Calu3 (cell line): ENCODE results near the gene ZWILCH. TPM values are rescaled to one million over a fixed set of nuclear protein-coding genes. Genes with fewer than 3 reads are reported as not detected.

ENCODE experiments used
- BruUV-seq: library from RNA; stranded (reverse); fragments of 400-500 nt; replicated peaks from 2 replicates; lab custom pipeline; 2021; lab: Mats Ljungman, UMichigan
- CTCF ChIA-PET: fragments of 300-600 bp; sonication (Branson Sonifier 250); formaldehyde crosslinking; loops from one replicate; lab custom pipeline; 2022; ENCODE audit warnings: antibody characterized with exemption; lab: Charles Lee
- DNase-seq: peaks from one replicate; pipeline ENCODE4 v3.0.0; 2022
- H3K27ac Mint-ChIP-seq: one replicate; pipeline ENCODE4 v1.8.0; 2022; ENCODE audit warnings: mixed read lengths; ENCODE audit not compliant: unreplicated experiment
- H3K27me3 Mint-ChIP-seq: one replicate; pipeline ENCODE4 v1.8.0; 2022; ENCODE audit warnings: mixed read lengths; ENCODE audit not compliant: unreplicated experiment
- H3K36me3 Mint-ChIP-seq: one replicate; pipeline ENCODE4 v1.8.0; 2022; ENCODE audit warnings: mild to moderate bottlenecking, moderate library complexity, mixed read lengths; ENCODE audit not compliant: insufficient read depth, unreplicated experiment
- H3K4me1 Mint-ChIP-seq: one replicate; pipeline ENCODE4 v1.8.0; 2022; ENCODE audit warnings: mild to moderate bottlenecking, low read depth, mixed read lengths; ENCODE audit not compliant: unreplicated experiment
- H3K4me3 Mint-ChIP-seq: one replicate; pipeline ENCODE4 v1.8.0; 2022; ENCODE audit warnings: mild to moderate bottlenecking, low read depth, moderate library complexity, mixed read lengths; ENCODE audit not compliant: unreplicated experiment
- H3K9me3 Mint-ChIP-seq: one replicate; pipeline ENCODE4 v1.8.0; 2022; ENCODE audit warnings: low read depth, mixed read lengths; ENCODE audit not compliant: unreplicated experiment
- intact Hi-C: fragments of 100-400 bp; cut with micrococcal nuclease; formaldehyde crosslinking; loops from one replicate; pipeline ENCODE4 v1.10.0; 2022; ENCODE audit not compliant: unreplicated experiment
- total RNA-seq: library from RNA; stranded (reverse); gene quantifications from 2 replicates; pipeline ENCODE4 v1.2.3, GENCODE V29; 2022
- TF ChIP-seq, protein P1 (sequence below): fragments of 200-600 bp; IDR thresholded peaks from one replicate; pipeline ENCODE4 v1.8.0; 2022; ENCODE audit warnings: antibody characterized with exemption; ENCODE audit not compliant: unreplicated experiment

The ZWILCH gene
- total RNA-seq, 1 experiment from 2014 or later, result 34.5 TPM

DNA sequence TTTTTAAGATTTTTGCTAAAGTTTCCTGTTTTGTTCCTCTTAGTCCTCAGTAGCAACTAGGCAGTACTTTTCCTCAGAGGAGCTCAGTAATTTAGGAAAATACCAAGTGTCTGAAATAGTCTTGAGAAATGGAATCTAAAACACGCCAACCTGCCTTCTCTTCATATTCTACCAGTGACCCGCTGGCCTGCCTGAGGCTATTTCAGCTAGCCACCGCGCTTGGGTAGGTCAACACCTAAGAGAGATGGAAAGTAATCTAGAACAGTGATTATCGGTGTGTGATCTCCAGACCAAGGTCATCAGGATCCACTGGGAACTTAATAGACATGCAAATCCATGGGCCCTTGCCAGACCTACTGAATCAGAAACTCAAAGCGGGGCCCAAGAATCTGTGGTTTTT lies 53.1 kb downstream of the ZWILCH start:
- Mint-ChIP-seq H3K9me3 (peaks cover 3% of the 10 kb centered on the region), H3K4me1 (no peaks in the 10 kb centered on the region), H3K36me3 (no peaks in the 10 kb centered on the region), H3K27me3 (no peaks in the 10 kb centered on the region), H3K4me3 (no peak overlapping the region), H3K27ac (no peak overlapping the region)
- intact Hi-C loops, result no loop called here
- CTCF ChIA-PET, result interaction anchor here (0.6 kb wide), 1 partner anchor 617 kb away, joined by 3 read pairs; no protein-coding TSS in a partner anchor
- no TSS peak for BruUV-seq
- no peak for DNase-seq
- TF ChIP-seq, protein P1, sequence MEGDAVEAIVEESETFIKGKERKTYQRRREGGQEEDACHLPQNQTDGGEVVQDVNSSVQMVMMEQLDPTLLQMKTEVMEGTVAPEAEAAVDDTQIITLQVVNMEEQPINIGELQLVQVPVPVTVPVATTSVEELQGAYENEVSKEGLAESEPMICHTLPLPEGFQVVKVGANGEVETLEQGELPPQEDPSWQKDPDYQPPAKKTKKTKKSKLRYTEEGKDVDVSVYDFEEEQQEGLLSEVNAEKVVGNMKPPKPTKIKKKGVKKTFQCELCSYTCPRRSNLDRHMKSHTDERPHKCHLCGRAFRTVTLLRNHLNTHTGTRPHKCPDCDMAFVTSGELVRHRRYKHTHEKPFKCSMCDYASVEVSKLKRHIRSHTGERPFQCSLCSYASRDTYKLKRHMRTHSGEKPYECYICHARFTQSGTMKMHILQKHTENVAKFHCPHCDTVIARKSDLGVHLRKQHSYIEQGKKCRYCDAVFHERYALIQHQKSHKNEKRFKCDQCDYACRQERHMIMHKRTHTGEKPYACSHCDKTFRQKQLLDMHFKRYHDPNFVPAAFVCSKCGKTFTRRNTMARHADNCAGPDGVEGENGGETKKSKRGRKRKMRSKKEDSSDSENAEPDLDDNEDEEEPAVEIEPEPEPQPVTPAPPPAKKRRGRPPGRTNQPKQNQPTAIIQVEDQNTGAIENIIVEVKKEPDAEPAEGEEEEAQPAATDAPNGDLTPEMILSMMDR, result no peak

DNA sequence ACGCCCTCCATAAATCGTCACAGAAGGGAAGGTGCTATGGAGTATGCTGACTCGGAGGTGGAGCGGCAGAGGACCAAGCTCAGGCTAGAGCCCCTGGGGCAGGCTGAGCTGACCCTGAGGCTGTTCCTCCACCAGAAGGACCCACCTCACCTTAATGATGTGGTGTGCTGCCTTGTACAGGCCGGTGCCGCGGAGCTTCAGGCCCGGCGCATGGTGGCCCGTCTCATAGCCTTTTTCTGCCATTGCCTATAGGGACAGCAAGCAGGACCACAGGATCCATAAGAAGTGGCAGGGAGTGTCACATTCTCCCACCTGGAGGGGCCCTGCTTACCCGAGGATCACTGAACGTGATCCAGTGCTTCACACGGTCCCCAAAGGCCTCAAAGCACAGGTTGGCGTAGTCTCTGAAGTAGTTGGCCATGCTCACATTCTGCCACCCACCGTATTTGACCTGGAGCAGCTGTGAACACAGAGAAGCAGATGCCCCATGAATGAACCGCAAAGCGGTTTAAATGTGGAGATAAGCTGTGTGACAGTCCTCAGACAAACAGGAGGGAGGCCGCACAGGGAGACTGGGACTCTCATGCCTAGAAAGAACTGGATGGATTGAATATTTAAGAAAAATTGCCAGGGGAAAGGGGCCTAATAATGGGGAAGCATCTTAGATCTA lies 55.9 kb downstream of the ZWILCH start:
- TF ChIP-seq, protein P1, result no peak
- no peak overlapping the region for H3K27ac Mint-ChIP-seq
- CTCF ChIA-PET, result no interaction called here
- no TSS peak for BruUV-seq
- H3K9me3 Mint-ChIP-seq, result no peaks in the 10 kb centered on the region
- no peaks in the 10 kb centered on the region for H3K27me3 Mint-ChIP-seq
- intact Hi-C loops, result no loop called here
- H3K36me3 Mint-ChIP-seq, result no peaks in the 10 kb centered on the region
- peaks cover 1% of the 10 kb centered on the region for H3K4me1 Mint-ChIP-seq
- no peak for DNase-seq
- H3K4me3 Mint-ChIP-seq, result no peak overlapping the region

DNA sequence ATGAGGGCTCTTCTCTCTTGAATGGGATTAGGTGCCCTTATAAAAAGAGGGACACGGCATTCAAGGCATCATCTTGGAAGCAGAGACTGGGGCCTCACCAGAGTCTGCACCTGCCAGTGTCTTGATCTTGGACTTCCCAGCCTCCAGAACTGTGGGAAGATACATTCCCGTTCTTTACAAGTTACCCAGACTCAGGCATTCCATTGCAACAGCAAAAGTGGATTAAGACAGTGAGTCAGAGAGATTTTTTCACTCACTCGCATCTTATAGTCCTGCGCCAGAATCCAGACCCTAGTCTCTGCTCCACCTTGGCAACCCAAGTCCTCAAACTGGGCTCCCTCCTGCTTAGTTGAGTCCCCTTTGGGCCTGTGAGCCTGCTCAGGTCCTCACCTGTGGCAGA lies 58.0 kb downstream of the ZWILCH start:
- Mint-ChIP-seq H3K36me3 (no peaks in the 10 kb centered on the region), H3K4me3 (no peak overlapping the region), H3K9me3 (no peaks in the 10 kb centered on the region), H3K27me3 (no peaks in the 10 kb centered on the region), H3K27ac (no peak overlapping the region), H3K4me1 (peaks cover 13% of the 10 kb centered on the region)
- intact Hi-C loops, result no loop called here
- CTCF ChIA-PET, result no interaction called here
- BruUV-seq, result no TSS peak
- no peak for DNase-seq
- TF ChIP-seq, protein P1, result no peak

DNA sequence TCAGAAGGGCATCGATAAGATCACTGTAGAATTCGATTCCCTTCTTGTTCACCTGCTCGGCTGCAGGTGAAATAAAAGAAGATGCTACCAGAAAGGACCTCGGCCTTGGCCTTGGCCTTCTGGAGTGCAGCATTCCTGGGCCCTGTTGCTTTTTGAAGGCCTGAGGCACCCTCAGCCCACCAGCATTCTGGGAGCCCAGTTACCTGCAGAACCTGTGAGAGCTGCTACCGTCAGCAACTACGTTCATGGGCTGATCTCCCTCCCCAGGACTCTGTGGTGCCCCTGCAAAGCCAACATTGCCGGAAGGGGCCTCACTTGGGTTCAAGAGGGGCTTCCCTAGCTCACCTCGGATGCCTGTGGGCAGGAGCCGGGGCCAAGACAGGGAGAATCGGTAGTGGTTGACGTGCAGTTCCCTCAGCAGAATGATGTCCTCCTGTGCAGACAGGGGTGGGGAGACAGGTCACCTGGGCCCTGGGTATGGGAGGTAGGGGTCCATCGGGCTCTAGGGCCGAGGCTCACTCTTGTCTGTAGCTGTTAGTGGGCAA lies 58.5 kb downstream of the ZWILCH start:
- no TSS peak for BruUV-seq
- Mint-ChIP-seq H3K27me3 (no peaks in the 10 kb centered on the region), H3K4me1 (peaks cover 13% of the 10 kb centered on the region), H3K36me3 (no peaks in the 10 kb centered on the region), H3K9me3 (no peaks in the 10 kb centered on the region), H3K27ac (no peak overlapping the region), H3K4me3 (no peak overlapping the region)
- no peak for DNase-seq
- TF ChIP-seq, protein P1, result no peak
- intact Hi-C loops, result no loop called here
- CTCF ChIA-PET, result no interaction called here
